ENCODE results near the gene RPP25.
"Not testable (repeated sequence)": the region's sequence is repeated elsewhere in the genome, so short reads cannot be mapped to it uniquely, and the experiment has no call there.

Gene RPP25

DNA sequence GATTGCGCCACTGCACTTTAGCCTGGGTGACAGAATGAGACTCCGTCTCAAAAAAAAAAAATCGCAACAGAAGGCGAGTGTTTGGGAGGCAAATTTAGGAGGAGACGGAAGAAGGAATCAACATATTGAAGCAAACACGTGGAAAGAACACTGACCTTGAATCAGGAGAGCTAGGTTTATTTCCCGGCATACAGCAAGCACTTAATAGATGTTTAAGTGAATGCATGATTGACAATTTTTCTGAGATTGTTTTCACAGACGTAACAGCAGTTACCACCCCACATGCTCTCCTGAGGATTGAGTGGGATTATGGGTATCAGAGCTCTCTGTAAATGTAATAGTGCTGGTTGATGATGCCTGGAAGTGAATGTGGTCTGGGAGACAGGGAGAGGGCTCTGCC is 5.6 kb upstream of the RPP25 start:
- DNase-seq: no peak

DNA sequence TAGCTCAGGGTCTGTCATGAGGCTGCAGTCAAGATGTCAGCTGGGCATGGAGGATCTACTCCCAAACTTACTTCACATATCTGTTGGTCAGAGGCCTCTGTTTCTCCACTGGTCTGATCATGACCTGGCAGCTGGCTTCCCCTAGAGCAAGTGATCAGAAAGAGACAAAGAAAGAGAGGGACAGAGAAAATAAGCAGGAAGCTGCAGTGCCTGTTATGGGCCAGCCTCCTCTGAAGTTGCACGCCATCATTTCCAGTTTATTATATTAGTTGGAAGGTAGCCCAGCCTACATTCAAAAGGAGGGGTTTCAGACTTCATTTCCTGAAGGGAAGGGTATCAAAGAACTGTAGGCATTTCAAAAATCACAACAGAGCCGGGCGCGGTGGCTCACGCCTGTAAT is 5.0 kb upstream of the RPP25 start:
- DNase-seq: no peak

DNA sequence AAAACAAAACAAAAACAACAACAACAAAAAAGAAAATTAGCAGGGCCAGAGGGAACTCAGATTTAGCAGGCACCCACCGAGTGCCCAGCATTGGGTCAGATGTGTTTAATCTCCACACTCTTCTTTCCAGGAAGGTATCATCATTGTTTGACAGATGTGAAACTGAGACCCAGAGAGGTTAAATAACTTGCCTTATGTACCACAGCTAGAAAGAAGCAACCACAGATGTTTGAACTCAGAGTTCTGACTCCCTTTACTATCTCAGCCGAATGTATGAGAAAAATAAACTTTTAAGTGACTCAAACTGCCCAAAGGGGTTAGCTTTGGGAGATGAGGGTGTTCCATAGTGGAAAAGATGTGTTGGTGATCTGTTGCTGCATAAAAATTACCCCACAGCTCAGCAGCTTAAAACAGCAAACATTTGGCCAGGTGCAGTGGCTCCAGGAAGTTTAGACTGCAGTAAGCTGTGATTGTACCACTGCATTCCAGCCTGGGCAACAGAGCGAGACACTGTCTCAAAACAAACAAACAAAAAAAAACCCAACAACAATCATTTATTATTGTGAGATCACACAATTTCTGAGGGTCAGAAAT is 4.5 kb upstream of the RPP25 start:
- DNase-seq: no peak

DNA sequence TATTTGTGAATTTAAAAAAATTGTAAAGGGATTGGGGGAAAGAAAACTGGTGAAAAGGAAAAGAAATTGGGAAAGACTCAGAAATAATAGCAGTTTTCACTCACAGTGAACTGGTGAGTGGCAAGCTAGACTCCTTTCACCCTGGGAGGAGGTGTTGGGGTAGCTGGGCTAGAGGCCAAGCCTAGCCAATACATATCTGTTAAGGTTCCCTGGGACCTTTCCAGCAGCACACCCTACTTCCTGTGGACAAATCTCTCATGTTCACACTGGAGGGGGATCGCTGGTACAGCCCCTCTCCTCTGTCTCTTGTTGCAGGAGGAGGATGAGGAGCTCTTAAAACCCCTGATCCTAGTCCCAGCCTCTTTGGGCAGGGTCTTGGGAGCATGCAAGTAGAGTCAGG is 3.7 kb upstream of the RPP25 start:
- DNase-seq: no peak

DNA sequence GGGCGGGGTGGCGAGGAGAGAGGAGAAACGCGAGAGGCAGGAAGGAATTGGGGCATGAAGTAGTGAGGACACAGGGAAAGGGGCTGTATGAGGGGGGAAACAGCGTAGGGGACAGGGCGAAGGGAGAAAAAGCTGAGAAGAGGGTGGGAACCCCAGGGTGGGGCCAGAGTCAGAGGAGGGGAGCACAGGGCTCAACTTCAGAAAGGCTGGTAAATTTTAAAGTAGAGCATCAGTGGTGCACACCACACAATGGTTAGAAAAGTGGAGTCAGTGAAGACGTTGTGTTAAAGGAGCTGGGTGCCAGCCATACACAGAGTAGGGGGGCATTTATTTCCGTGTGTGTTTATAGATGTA is 3.0 kb upstream of the RPP25 start:
- DNase-seq: no peak

DNA sequence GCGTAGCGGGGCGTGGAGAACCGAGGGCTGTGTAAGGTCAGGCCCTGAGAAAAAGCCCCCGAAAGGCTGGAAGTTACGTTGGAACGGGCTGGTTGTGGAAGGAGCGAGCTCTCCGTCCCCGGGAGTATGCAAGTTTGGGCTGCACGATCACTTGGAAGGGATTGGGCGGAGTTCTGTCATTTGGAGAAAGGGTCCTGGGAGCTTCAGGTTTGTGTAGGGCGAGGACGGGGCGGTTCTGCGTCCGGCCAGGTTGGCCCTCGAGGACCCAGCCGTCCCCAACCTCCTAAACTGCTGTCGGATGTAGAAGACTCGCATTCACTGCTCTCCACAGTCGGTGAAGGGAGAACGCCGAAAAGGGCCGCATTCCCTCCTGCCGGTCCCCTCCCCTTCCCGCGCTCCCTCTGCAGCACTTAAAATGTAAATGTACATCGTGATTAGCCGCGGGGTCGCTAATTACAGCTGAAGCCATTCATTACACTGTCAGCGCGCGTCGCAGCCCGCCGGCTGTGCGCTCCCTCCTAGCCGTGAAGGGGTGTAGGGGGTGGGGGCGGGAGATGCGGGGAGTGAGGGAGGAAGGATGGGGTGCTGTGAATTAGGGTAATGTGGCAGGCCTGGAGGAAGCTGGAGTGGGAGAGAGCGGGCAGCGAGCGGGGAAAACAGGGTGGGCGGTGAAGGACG is 2.5 kb upstream of the RPP25 start:
- DNase-seq: no peak

DNA sequence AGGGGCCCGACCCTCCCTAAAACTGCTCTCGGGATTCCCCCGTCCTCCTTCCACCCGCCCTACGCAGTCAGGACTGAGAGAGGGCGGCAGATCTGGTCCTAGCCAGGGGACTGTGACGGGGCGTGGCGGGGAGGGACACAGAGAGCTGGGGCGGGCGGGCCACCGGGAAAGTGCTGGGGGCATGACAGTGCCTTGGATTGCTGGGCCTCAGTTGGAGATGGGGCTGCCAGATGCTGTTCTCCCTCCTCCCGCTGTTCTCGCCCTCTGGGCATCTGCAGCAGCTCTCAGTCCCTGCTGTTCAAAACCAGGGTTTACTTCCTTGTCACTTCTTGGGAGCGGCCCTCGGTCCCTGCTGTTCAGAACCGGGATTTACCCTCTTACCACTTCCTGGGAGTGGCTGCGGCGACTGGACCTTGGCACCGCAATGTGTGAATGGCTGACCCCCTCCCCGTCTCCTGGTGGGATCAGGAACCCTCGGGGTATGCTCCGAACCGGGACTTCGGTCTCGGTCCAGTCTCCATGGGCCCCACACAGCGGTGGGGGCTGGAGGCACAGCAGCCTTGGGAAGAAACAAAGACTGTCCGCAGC is 1.8 kb upstream of the RPP25 start:
- no peak for DNase-seq

DNA sequence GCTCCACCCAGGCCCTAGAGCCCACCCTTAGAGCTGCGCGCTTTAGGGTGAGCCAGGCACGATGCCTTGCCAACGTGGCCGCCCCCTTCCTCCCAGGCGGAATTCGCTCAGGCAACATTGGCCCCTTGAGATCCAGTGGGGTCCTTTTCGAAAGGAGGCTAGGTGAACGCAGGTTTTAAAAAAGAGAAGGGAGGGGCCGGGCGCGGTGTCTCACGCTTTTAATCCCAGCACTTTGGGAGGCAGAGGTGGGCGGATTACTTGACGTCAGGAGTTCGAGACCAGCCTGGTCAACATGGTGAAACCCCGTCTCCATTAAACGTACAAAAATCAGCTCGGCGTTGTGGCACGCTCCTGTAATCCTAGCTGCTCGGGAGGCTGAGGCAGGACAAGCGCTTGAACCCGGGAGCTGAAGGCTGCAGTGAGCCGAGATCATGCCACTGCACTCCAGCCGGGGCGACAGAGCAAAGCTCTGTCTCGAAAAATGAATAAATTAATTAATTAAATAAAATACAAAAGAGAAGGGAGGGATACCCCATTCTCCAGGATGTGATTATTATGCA is 984 bp upstream of the RPP25 start:
- no peak for DNase-seq

DNA sequence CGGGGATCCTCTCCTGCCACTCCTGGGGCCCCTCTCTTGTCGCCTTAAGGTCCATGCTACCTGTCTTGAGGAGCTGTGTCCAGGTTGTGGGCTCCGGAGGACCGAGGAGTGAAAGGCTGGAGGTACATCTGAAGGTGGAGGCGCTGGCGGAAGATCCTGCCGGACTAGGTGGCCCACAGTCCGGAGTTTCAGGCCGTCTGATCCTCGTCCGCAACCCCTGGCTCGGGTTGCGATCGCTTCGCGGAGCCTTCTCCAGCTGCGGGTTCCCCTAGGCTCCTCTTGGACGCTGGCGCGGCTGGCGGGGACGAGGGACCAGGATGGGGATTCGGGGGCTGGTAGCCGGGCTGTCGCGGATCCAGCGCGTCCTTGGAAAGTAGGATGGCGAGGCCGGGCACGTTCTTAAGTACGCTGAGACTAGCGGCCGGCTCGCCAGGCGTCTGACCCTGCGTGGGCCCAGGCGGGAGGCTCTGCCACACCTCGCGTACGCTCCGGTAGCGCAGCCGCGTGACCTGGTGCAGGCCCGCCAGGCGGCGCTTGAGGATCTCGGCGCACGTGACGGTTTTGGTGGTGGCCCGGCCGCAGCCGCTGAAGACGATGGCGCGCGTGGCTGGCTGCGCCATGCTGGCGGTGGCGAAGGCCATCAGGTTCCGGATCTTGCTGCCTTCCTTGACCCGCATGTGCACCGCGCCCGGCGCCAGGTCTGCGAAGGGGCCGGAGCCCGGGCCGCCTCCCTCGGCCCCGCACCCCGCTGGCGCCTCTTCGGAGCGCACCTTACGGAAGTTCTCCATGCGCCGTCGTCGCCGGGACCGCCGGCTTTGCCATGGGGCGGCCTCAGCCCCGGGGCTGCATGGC is 550 bp downstream of the RPP25 start:
- DNase-seq: peak; percentile 56

DNA sequence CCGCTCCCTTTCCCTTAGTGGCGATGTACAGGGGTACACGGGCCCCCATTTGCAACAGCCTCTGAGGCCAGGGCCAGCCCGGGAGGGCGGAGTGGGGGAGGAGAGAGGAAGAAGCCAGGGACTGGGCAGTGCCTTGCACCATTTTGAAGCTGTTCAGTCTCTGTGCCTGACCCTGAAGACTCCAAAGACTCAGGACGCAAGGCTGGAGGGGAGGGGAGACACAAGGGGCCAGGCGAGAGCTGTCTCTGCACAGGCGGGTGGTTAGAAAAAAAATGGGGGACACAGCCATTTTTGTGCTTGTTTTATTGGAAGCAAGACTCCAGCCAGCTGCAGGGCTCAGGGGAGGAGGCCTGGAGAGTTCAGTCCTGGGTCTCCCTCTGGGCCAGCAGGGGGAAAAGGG is 1.6 kb downstream of the RPP25 start:
- no peak for DNase-seq

DNA sequence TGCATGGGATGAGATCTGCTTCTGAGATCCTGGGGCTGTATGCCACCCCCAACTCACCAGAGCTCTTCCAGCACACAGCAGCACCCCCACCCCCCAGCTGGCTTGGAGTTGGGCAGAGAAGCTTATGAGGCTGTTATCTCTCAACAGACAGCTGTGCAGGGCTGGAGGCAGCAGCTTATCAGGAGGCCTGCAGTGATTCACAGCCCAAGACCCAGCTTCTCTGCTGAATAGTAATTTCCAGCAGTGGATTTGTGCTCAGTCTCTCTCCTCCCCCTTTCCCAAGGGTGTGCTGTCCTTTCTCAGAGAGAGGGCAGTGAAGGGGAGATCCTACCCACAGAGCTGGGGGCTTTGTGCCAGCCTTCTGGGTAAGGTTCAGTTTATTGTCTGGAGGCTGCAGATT is 2.1 kb downstream of the RPP25 start:
- DNase-seq: no peak

DNA sequence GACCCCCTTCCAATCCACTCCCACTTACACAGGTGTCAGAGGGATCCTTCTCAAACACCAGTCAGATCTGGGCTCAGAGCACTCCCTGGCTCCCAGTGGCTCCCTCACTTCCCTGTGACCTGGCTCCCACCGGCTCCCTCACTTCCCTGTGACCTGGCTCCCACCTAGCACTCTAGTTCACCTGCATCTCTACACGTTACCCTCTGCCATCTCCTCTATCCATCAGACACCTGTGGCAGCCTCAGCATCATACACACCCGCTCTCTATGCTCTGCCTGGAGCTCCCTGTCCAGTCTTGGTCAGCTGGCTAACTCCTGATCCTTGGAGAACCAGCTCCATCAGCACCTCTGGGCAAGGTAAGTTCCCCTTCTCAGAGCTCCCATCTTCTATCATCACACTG is 5.6 kb downstream of the RPP25 start:
- no peak for DNase-seq

DNA sequence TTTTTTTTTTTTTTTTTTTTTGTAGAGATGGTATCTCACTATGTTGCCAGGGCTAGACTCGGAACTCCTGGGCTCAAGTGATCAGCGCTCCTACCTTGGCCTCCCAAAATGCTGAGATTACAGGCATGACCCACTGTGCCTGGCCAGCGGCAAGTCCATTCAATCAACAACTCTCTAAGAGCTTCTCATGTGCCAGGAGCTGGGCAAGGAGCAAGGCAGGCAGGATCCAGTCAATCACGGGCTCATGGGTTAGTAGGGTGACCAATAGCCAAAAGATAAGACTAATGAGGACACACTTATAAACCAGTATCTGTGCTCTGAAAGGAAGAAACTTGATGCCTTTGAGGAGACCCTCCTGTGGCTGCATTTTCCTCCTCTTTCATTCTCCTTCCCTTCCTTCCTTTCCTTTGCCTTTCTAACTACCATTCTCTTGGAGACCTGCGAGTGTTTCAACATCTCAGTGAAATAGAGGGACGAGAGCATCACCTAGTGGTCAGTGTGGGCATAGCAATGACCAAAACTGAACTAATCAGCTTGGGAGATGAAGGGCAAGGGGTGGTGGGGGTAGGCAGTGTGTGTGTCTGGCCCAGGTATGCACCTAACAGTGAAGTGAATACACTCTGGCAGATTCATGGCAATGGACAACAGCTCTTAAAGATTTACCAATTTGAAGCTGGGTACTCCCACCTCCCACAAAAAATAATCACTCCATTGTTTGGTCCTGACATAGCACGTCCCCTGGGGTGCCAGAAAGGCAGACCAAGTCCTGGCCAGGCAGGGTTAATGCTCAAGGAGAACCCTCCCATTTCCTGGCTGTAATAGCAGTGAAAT is 6.3 kb downstream of the RPP25 start:
- peak; percentile 66 for DNase-seq

DNA sequence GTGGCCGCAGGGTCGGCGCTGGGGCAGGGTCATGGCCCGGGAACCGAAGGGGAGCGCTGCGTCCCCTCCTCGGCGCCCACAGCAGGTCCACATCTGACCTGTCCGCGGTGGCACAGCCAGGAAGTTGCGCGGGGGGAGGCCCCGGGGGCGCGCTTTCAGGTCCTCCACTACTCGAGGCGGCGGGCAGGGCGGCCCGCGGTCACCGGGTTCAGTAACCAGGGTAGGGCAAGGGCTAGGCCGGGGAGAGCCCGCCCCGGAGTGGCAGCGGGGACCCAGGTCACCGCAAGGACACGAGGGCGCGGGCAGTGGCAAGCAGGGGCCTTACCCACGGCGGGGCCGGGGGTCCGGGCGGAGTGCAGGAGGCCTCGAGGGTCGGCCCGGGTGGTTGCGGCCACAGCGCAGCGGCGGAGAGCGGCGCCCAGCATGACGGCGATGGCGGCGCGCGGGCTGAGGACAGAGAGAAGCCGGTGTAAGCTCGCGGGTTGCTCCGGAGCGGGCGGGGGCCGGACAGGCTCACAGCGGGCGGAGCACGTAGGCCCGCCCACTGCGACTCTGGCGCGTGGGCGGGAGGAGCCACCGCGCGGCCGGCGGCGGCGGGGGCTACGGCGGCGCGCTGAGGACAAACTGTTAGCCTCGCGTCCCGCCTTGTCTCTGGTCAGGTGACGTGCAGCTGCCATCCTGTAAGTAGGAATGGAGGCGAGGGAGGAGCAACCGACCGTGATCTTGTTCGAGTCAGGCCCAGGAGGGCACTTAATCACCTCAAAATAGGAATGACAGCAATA is 18.8 kb downstream of the RPP25 start, which contains the start of gene COX5A:
Gene COX5A (minus strand): TSS at position 484 of the 782 bp plus-strand sequence. CDS start 59 bp downstream, at position 425.
- peak; percentile 87 for DNase-seq

DNA sequence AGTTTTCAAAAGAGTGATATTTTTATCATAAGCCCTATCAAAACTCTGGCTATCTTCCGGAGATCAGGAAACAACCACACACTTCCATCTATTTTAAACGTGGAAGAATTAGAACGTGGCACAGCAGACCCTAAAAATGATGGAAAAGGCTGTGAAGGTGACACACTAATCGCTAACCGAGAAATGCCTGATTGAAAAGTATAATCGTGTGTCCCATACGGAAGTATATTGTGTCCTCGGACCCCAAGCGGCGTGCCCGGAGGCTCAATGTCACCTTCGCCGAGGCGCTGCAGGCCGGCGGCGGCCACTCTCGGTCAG is 19.3 kb downstream of the RPP25 start:
- DNase-seq: no peak

DNA sequence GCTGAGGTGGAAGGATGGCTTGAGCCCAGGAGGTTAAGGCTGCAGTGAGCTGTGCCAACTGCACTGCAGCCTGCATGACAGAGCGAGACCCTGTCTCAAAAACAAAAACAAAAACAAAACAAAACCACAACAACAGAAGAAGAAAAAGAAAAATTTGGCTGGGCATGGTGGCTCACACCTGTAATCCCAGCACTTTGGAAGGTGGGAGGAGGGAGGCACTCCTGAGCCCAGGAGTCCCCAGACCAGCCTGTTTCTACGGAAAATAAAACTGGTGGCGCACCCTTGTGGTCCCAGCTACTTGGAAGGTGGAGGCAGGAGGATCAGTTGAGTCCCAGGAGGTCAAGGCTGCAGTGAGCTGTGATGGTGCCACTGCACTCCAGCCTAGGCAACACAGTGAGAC is 21.4 kb downstream of the RPP25 start:
- DNase-seq: not testable (repeated sequence)

DNA sequence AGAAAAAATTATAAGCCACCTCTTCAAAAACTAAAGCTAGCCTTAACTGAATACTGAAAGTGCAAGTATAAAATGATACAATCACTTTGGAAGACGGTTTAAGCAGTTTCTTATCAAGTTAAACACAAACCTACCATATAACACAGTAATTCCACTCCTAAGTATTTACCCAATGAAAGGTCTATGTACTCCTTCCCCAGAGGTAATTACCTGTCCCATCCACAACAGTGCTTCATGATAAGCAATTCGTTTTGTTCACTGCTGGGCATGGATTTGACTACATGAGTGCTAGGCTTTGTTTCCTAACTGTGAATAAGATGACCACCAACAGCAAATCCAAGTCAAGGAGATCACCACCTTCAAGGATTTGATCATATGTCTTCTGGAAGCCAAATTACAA is 23.0 kb downstream of the RPP25 start:
- no peak for DNase-seq

DNA sequence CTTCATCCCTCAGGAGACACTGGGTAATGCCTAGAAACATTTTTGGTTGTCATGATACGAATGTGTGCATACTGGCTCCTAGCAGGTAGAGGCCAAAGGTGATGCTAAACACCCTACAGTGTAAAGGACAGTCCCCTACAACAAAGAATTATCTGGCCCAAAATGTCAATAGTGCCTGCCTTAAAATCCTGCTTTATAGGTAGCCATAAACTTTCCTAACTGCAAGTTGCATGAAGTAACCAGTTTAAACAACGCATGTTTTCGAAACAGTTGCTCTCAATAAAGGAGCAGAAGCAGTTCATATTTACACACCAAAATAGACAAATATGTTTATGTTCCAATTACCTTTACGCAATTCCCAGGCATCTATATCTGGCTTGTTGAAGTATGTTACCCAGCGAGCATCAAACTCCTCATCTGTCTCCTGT is 27.8 kb downstream of the RPP25 start:
- DNase-seq: no peak

DNA sequence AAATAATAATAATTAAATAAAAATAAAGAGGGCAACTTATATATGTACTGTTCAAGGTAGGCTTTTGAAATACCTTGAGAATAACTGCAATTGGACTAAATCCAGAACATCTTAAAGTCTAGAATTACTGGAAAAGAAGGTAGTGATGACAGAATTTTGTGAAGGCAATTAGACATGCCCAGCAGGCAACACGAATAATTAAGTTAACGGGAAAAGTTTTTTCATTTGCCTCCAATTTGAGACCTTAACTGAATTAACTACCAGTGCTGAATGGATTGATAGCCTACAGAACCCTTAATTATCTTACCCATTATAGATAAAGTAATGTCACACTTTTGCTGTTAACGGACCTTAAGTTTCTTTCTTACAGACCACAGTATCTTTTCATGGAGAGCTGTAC is 32.0 kb downstream of the RPP25 start:
- DNase-seq: no peak

DNA sequence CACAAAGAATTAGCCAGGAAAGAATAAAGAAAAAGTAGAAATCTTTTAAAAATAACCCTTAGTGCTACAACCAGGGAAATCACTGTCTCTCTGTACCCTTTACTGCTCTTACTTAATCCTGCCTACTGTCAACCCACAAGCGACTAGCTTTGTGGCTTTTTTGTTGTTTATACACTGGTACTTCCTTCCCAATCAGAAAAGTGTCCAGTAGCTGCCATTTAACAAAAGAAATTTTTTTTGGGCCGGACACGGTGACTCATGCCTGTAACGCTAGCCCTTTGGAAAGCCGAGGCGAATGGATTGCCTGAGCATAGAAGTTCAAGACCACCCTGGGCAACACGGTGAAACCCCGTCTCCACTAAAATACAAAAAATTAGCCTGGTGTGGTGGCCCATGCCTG is 36.1 kb downstream of the RPP25 start:
- no peak for DNase-seq

DNA sequence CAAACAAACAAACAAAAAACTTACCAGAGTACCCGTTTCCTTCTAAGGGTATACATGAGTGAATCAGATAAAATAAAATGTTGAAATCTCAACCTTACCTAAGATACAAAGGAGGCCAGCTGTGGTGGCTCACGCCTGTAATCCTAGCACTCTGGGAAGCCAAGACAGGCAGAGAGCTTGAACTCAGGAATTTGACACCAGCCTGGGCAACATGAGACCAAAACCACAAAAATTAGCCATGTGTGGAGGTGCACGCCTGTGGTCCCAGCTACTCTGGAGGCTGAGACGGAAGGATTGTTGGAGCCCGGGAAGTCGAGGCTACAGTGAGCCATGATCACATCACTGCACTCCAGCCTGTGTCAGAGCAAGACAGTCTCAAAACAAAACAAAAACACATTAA is 38.9 kb downstream of the RPP25 start:
- no peak for DNase-seq

DNA sequence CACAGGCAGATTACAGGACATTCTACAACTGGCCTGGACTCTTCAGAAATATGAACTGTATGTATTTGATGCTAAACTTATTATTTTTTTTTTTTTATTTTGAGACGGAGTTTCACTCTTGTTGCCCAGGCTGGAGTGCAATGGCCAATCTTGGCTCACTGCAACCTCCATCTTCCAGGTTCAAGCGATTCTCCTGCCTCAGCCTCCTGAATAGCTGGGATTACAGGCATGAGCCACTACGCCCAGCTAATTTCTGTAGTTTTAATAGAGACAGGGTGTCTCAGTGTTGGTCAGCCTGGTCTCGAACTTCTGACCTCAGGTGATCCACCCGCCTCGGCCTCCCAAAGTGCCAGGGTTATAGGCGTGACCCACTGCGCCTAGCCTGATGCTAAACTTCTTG is 42.8 kb downstream of the RPP25 start:
- DNase-seq: not testable (repeated sequence)
